ACC112 (cell line): ENCODE results near the gene ADAMTS10.

Source experiments
- H2AFZ ChIP-seq: fragments of 200-600 bp; sonication (generic); one replicate; pipeline ENCODE4 v1.6.0; 2017; ENCODE audit warnings: antibody characterized with exemption, low read length; ENCODE audit not compliant: unreplicated experiment
- H3K27ac ChIP-seq: fragments of 200-600 bp; sonication (generic); 2 replicates; pipeline ENCODE4 v1.5.1; 2014; ENCODE audit warnings: low read depth, mild to moderate bottlenecking, antibody characterized with exemption, low read length, moderate library complexity
- H3K27me3 ChIP-seq: fragments of 200-600 bp; sonication (generic); 2 replicates; pipeline ENCODE4 v1.6.1; 2014; ENCODE audit warnings: mild to moderate bottlenecking, antibody characterized with exemption, low read length, moderate library complexity, mixed read lengths; ENCODE audit not compliant: insufficient read depth
- H3K36me3 ChIP-seq: fragments of 200-600 bp; sonication (generic); 2 replicates; pipeline ENCODE4 v1.6.1; 2016; ENCODE audit warnings: mild to moderate bottlenecking, antibody characterized with exemption, low read length, moderate library complexity, mixed read lengths; ENCODE audit not compliant: insufficient read depth
- H3K4me1 ChIP-seq: fragments of 200-600 bp; sonication (generic); one replicate; pipeline ENCODE4 v1.6.1; 2016; ENCODE audit warnings: low read length, mixed read lengths; ENCODE audit not compliant: insufficient read depth, unreplicated experiment, control insufficient read depth
- H3K4me3 ChIP-seq: fragments of 200-600 bp; sonication (generic); 2 replicates; pipeline ENCODE4 v1.5.1; 2014; ENCODE audit warnings: mild to moderate bottlenecking, low read depth, low read length
- H3K79me2 ChIP-seq: fragments of 200-600 bp; sonication (generic); one replicate; pipeline ENCODE4 v1.6.0; 2016; ENCODE audit warnings: low read length; ENCODE audit not compliant: control insufficient read depth, unreplicated experiment, insufficient read depth

The ADAMTS10 gene

GRCh38 chr19:8610041-8610935 is at the start of gene ADAMTS10:
ADAMTS10 (minus strand) TSS chr19:8610715; CDS start chr19:8605710, 5,005 bp downstream.
- H2AFZ ChIP-seq = peak within 1 kb of the TSS; percentile 75
- H3K27ac ChIP-seq = no peak within 1 kb of the TSS
- H3K27me3 ChIP-seq = no peaks in the 10 kb centered on the region
- H3K4me3 ChIP-seq = peak within 1 kb of the TSS; percentile 94
- no peaks in the 10 kb centered on the region for H3K36me3 ChIP-seq
- no peaks in the 10 kb centered on the region for H3K79me2 ChIP-seq
- peaks cover 15% of the 10 kb centered on the region for H3K4me1 ChIP-seq

GRCh38 chr19:8659905-8660304 is 49.4 kb upstream of the ADAMTS10 start:
- H3K27me3 ChIP-seq = peaks cover 16% of the 10 kb centered on the region
- H3K4me3 ChIP-seq = no peak overlapping the region
- H3K36me3 ChIP-seq = no peaks in the 10 kb centered on the region
- no peak overlapping the region for H3K27ac ChIP-seq
- H2AFZ ChIP-seq = no peak overlapping the region
- H3K79me2 ChIP-seq = no peaks in the 10 kb centered on the region
- no peaks in the 10 kb centered on the region for H3K4me1 ChIP-seq

GRCh38 chr19:8657869-8658268 is 47.4 kb upstream of the ADAMTS10 start:
- no peaks in the 10 kb centered on the region for H3K36me3 ChIP-seq

GRCh38 chr19:8655340-8655709 is 44.8 kb upstream of the ADAMTS10 start:
- Histone ChIP-seq H3K79me2 (no peaks in the 10 kb centered on the region), H3K27me3 (peaks cover 11% of the 10 kb centered on the region), H3K36me3 (no peaks in the 10 kb centered on the region), H3K4me3 (no peak overlapping the region), H2AFZ (no peak overlapping the region), H3K4me1 (no peaks in the 10 kb centered on the region), H3K27ac (no peak overlapping the region)

More at GRCh38 chr19:8657869-8658268, 47.4 kb upstream of the ADAMTS10 start:
- H3K79me2 ChIP-seq = no peaks in the 10 kb centered on the region
- peaks cover 11% of the 10 kb centered on the region for H3K27me3 ChIP-seq
- no peaks in the 10 kb centered on the region for H3K4me1 ChIP-seq
- no peak overlapping the region for H2AFZ ChIP-seq
- no peak overlapping the region for H3K27ac ChIP-seq
- H3K4me3 ChIP-seq = no peak overlapping the region

GRCh38 chr19:8654591-8655339 is 44.2 kb upstream of the ADAMTS10 start:
- H3K4me3 ChIP-seq = no peak overlapping the region
- no peak overlapping the region for H2AFZ ChIP-seq
- peaks cover 11% of the 10 kb centered on the region for H3K27me3 ChIP-seq
- no peak overlapping the region for H3K27ac ChIP-seq
- no peaks in the 10 kb centered on the region for H3K36me3 ChIP-seq
- no peaks in the 10 kb centered on the region for H3K79me2 ChIP-seq
- no peaks in the 10 kb centered on the region for H3K4me1 ChIP-seq

- Histone ChIP-seq H3K27ac (no peak overlapping the region), H3K4me3 (no peak overlapping the region), H3K27me3 (0 out of 2 replicates have a peak, but pooled peaks cover 8% of the 10 kb centered on the region), H3K4me1 (no peaks in the 10 kb centered on the region), H3K36me3 (no peaks in the 10 kb centered on the region), H3K79me2 (no peaks in the 10 kb centered on the region), H2AFZ (no peak overlapping the region)
These were observed 37.7 kb upstream of the ADAMTS10 start for GRCh38 chr19:8648240-8648639.

- H3K4me3 ChIP-seq = no peak overlapping the region
- no peak overlapping the region for H3K27ac ChIP-seq
- H3K27me3 ChIP-seq = 0 out of 2 replicates have a peak, but pooled peaks cover 5% of the 10 kb centered on the region
- no peaks in the 10 kb centered on the region for H3K36me3 ChIP-seq
- H2AFZ ChIP-seq = no peak overlapping the region
- no peaks in the 10 kb centered on the region for H3K79me2 ChIP-seq
- no peaks in the 10 kb centered on the region for H3K4me1 ChIP-seq
These were observed 33.5 kb upstream of the ADAMTS10 start for GRCh38 chr19:8643860-8644653.

- Histone ChIP-seq H3K79me2 (no peaks in the 10 kb centered on the region), H3K4me3 (no peak overlapping the region), H3K4me1 (no peaks in the 10 kb centered on the region), H3K27me3 (0 out of 2 replicates have a peak, but pooled peaks cover 5% of the 10 kb centered on the region), H3K36me3 (no peaks in the 10 kb centered on the region), H3K27ac (no peak overlapping the region), H2AFZ (no peak overlapping the region)
These were observed 32.0 kb upstream of the ADAMTS10 start for GRCh38 chr19:8642561-8642960.

GRCh38 chr19:8641908-8642547 is 31.5 kb upstream of the ADAMTS10 start:
- Histone ChIP-seq H3K79me2 (no peaks in the 10 kb centered on the region), H3K27ac (no peak overlapping the region), H3K27me3 (0 out of 2 replicates have a peak, but pooled peaks cover 5% of the 10 kb centered on the region), H2AFZ (no peak overlapping the region), H3K4me3 (no peak overlapping the region), H3K4me1 (no peaks in the 10 kb centered on the region), H3K36me3 (no peaks in the 10 kb centered on the region)
